ENCODE measurements around the gene TTC3.
A peak's percentile ranks its signal among the peaks of the same experiment; 100 is the strongest.
"Not testable (repeated sequence)": the region's sequence is repeated elsewhere in the genome, so short reads cannot be mapped to it uniquely, and the experiment has no call there.

Gene TTC3

GRCh38 chr21:37072988-37073416 is at the start of gene TTC3, which contains the start of gene PIGP:
TTC3 (plus strand) TSS chr21:37073254; CDS start chr21:37087258, 14,004 bp downstream.
PIGP (minus strand) TSS chr21:37073071; CDS start chr21:37072515, 556 bp downstream.
- DNase-seq = peak; percentile 94 to 96

- no peak for DNase-seq
Measured at GRCh38 chr21:37026499-37026898, 46.6 kb upstream of the TTC3 start.

- no peak for DNase-seq
Measured at GRCh38 chr21:37028570-37028969, 44.5 kb upstream of the TTC3 start.

- no peak for DNase-seq
Measured at GRCh38 chr21:37030864-37031263, 42.2 kb upstream of the TTC3 start.

GRCh38 chr21:37032293-37032692 is 40.8 kb upstream of the TTC3 start:
- no peak for DNase-seq

- DNase-seq = no peak
Measured at GRCh38 chr21:37032877-37033471, 40.1 kb upstream of the TTC3 start.

- DNase-seq = not testable (repeated sequence)
Measured at GRCh38 chr21:37034394-37034793, 38.7 kb upstream of the TTC3 start.

GRCh38 chr21:37036177-37036576 is 36.9 kb upstream of the TTC3 start:
- DNase-seq = no peak

- DNase-seq = no peak
Measured at GRCh38 chr21:37039411-37040075, 33.5 kb upstream of the TTC3 start.

GRCh38 chr21:37040212-37040611 is 32.8 kb upstream of the TTC3 start:
- no peak for DNase-seq

- DNase-seq = no peak
Measured at GRCh38 chr21:37041706-37042271, 31.3 kb upstream of the TTC3 start.

GRCh38 chr21:37043818-37044217 is 29.2 kb upstream of the TTC3 start:
- DNase-seq = no peak

- DNase-seq = no peak
Measured at GRCh38 chr21:37044643-37045042, 28.4 kb upstream of the TTC3 start.

- DNase-seq = peak in 1 of 2 donors; percentile 2
Measured at GRCh38 chr21:37045149-37045548, 27.9 kb upstream of the TTC3 start.

- DNase-seq = no peak
Measured at GRCh38 chr21:37045556-37045955, 27.5 kb upstream of the TTC3 start.

GRCh38 chr21:37047079-37047478 is 26.0 kb upstream of the TTC3 start:
- DNase-seq = no peak

- not testable (repeated sequence) for DNase-seq
Measured at GRCh38 chr21:37049741-37050140, 23.3 kb upstream of the TTC3 start.

- no peak for DNase-seq
Measured at GRCh38 chr21:37055271-37055855, 17.7 kb upstream of the TTC3 start.

GRCh38 chr21:37057614-37058013 is 15.4 kb upstream of the TTC3 start:
- DNase-seq = no peak

GRCh38 chr21:37058261-37058660 is 14.8 kb upstream of the TTC3 start:
- no peak for DNase-seq

- DNase-seq = no peak
Measured at GRCh38 chr21:37059181-37059580, 13.9 kb upstream of the TTC3 start.

- DNase-seq = no peak
Measured at GRCh38 chr21:37060296-37060695, 12.8 kb upstream of the TTC3 start.

GRCh38 chr21:37061926-37062592 is 11.0 kb upstream of the TTC3 start:
- no peak for DNase-seq

All from CD4-positive, alpha-beta T cell treated with Interferon alpha-2 for 1 hour (primary cell).